Psoas muscle (tissue), 8 donors: Measurements from ENCODE around the gene PRR16. TPM values are rescaled to one million over a fixed set of nuclear protein-coding genes. Genes with fewer than 3 reads are reported as not detected.
A peak's percentile ranks its signal among the peaks of the same experiment; 100 is the strongest.

Experiments used
- ATAC-seq, 4 donors: fragments of 200-7000 bp; cut with Tn5 transposase; one replicate each; pipeline ENCODE4 v1.9.1; 2020; ENCODE audit warnings: moderate library complexity in 3 of 4, mild to moderate bottlenecking in 2 of 4
- DNase-seq, 2 donors: peaks; one replicate each; pipeline ENCODE4 v3.0.0-alpha.2; 2020
- H3K27ac ChIP-seq: fragments of 200-600 bp; one replicate; pipeline ENCODE4 v1.8.0; 2022
- H3K27me3 ChIP-seq, 3 donors: fragments of 200-600 bp in 1 of 3; one replicate each; pipeline versions ENCODE4 v1.6.1 to v1.8.0; 2013 to 2022; ENCODE audit warnings: low read length in 2 of 3, mild to moderate bottlenecking in 2 of 3, moderate library complexity in 1 of 3; ENCODE audit not compliant: insufficient read depth in 3 of 3
- H3K36me3 ChIP-seq, 2 donors: fragments of 200-600 bp in 1 of 2; one replicate each; pipeline versions ENCODE4 v1.6.1 to v1.8.0; 2013 to 2022; ENCODE audit warnings: low read depth in 1 of 2, mild to moderate bottlenecking in 1 of 2, moderate library complexity in 1 of 2; ENCODE audit not compliant: insufficient read depth in 1 of 2
- H3K4me1 ChIP-seq: fragments of 200-600 bp; one replicate; pipeline ENCODE4 v1.8.0; 2022
- H3K4me3 ChIP-seq: fragments of 200-600 bp; one replicate; pipeline ENCODE4 v1.8.0; 2022; ENCODE audit warnings: mild to moderate bottlenecking
- H3K9me3 ChIP-seq: fragments of 200-600 bp; one replicate; pipeline ENCODE4 v1.8.0; 2022
- WGBS, 3 donors: extraction: QIAGEN DNeasy Blood & Tissue Kit; methylation state at CpG; one replicate each; pipeline versions ENCODE4 v1.1.6 to v1.1.7; 2013; 5-methylcytosine and 5-hydroxymethylcytosine counted together
- intact Hi-C, 2 donors: fragments of 100-400 bp; cut with DNase I; formaldehyde crosslinking; loops; one replicate each; pipeline versions ENCODE4 v1.11.0 to v1.14.2; 2022
- polyA plus RNA-seq, 3 donors: library from polyadenylated mRNA; stranded (reverse); fragments of 200-250 nt; gene quantifications; one replicate each; pipeline ENCODE4 v1.2.3, GENCODE V29; 2013
- total RNA-seq, 4 donors: library from RNA; stranded (reverse); fragmentation: NEBNext Ultra II Directional in 2 of 4; extraction: Animal tissue kit (Norgen Biotek cat#: 25700) in 2 of 4; gene quantifications; one replicate each; pipeline versions ENCODE4 v1.2.1 to v1.2.4, GENCODE V29; 2021 to 2023
- TF ChIP-seq, protein P1 (sequence below): fragments of 200-600 bp; IDR thresholded peaks from one replicate; pipeline ENCODE4 v1.8.0; 2022; ENCODE audit warnings: antibody characterized with exemption
- donor health status: healthy with polysubstance abuse.
- donor health status: DM: no; HTN: no; CAD: no; lungs with moderate emphysema.
- donor health status: Bipolar disorder and iron deficiency.
- donor health status: healthy.
- donor health status: DM: yes; HTN: yes; CAD: no.
- donor health status: DM: no; HTN: no; CAD: no.
- donor health status: DM: no; HTN: no; CAD: no.
- donor health status: DM: yes; HTN: yes; CAD: no.

The PRR16 gene
- total and polyA plus RNA-seq, 7 donors = 1.3 to 12.1 (median 3.1) TPM

DNA sequence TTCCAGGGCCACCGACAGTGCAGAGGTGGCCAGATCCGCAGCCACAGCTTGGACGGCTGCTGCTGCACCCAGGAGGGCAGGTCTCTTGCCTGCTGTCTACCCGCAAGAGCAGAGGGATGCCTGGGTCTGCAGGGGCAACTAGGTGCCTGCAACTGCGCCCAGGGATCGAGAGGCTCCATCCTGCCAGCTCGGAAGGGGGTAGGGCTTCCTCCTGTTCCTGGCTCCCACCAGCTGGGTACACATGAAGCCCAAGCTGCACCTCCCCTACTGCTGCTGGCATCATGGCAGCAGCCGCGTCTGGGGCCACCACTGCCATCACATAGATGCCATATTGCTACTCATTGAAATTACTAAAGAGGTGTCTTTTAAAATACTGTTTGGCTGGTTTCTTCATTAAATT, 12.7 kb upstream of the PRR16 start:
- TF ChIP-seq, protein P1, sequence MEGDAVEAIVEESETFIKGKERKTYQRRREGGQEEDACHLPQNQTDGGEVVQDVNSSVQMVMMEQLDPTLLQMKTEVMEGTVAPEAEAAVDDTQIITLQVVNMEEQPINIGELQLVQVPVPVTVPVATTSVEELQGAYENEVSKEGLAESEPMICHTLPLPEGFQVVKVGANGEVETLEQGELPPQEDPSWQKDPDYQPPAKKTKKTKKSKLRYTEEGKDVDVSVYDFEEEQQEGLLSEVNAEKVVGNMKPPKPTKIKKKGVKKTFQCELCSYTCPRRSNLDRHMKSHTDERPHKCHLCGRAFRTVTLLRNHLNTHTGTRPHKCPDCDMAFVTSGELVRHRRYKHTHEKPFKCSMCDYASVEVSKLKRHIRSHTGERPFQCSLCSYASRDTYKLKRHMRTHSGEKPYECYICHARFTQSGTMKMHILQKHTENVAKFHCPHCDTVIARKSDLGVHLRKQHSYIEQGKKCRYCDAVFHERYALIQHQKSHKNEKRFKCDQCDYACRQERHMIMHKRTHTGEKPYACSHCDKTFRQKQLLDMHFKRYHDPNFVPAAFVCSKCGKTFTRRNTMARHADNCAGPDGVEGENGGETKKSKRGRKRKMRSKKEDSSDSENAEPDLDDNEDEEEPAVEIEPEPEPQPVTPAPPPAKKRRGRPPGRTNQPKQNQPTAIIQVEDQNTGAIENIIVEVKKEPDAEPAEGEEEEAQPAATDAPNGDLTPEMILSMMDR = no peak
- Histone ChIP-seq H3K4me1 (peaks cover 33% of the 10 kb centered on the region), H3K27ac (no peak overlapping the region), H3K9me3 (no peaks in the 10 kb centered on the region), H3K36me3 (no peaks in the 10 kb centered on the region), H3K27me3 (no peaks in the 10 kb centered on the region), H3K4me3 (no peak overlapping the region)
- no peak for DNase-seq
- ATAC-seq = no peak
- intact Hi-C loops = no loop called here
- 67 to 87% (median 82%) methylated on average over 9 of the region's 9 CpGs for WGBS, 3 donors

DNA sequence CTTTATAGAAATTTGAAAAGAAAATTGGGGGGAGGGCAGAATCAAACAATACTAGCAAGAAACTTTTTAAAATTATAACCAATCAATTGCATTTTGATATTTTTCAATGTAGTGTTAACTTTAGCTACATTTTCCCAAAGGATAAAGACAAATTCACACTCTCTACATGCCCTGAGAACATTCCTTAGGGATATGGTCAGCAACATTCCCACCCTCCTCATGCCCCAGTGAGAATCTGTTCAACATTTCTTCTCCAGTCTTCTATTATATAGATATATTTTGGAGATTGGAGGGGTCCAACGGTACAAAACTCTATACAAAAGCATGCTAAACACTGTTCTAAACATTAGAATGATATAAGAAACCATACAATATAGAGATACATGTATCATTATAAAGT, 11.6 kb upstream of the PRR16 start:
- intact Hi-C loops = no loop called here
- TF ChIP-seq, protein P1 = no peak
- H3K9me3 ChIP-seq = no peaks in the 10 kb centered on the region
- peaks cover 36% of the 10 kb centered on the region for H3K4me1 ChIP-seq
- no peak overlapping the region for H3K4me3 ChIP-seq
- DNase-seq = no peak
- ATAC-seq = no peak
- no peaks in the 10 kb centered on the region for H3K36me3 ChIP-seq
- no peak overlapping the region for H3K27ac ChIP-seq
- no peaks in the 10 kb centered on the region for H3K27me3 ChIP-seq
- WGBS, 3 donors = 72 to 78% (median 74%) methylated on average over 1 of the region's 1 CpG

DNA sequence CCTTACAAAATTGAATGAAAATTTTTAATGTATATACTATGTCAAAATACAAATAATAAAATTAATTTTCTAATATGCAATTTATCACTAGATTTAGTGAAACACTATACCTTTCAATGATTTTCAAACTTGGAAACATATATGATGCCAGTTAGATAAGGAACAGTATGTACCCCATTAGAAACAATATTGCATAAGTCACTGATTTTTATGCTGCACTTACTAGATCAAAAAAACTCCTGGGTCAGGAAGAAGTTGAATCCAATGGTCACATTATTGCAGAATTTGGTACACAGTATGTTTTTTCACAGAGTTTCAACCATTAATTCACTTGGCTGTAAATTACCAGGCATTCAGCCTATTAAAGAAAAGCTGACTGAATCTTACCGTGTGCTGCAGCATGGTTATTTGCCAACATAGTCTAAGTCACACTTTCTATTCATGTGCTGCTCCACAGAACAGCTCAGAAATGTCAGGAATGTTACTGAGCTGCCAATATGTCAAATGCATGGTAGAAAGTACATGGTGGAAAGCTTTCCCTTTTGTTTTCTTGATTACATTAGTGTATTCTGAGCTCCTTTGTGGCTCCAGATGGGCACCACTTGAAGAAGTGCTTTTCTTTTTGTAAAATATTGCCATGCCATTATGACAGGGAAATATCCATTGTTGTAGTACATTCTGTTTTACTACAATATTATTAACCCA, 9.9 kb upstream of the PRR16 start:
- intact Hi-C loops = no loop called here
- H3K27me3 ChIP-seq = no peaks in the 10 kb centered on the region
- ATAC-seq (peak; percentile 70 to 91 (median 82)), DNase-seq (no peak)
- H3K9me3 ChIP-seq = no peaks in the 10 kb centered on the region
- H3K4me3 ChIP-seq = no peak overlapping the region
- no peaks in the 10 kb centered on the region for H3K36me3 ChIP-seq
- H3K4me1 ChIP-seq = peaks cover 36% of the 10 kb centered on the region
- TF ChIP-seq, protein P1 = no peak
- WGBS, 3 donors = 7 to 33% (median 14%) methylated on average over 1 of the region's 1 CpG
- H3K27ac ChIP-seq = peak overlapping the region; percentile 19

DNA sequence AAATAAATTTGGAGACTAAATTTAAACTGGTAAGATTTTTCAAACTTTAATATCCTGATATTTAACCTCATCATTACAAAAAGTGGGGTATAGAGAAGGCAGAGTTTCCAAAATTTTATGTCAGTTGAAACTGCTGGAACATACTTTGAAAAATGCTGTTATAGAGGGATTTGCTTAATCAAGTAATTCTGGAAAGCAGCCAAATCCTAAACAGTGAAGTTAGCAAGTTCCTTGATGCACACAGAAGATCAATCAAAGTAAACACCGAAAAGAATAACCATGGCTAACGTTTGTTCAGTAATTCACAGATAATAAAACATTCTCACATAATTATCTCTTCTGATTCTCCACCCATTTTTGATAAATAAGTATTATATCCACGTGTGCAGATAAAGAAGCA, 8.1 kb upstream of the PRR16 start:
- intact Hi-C loops = no loop called here
- 46 to 56% (median 50%) methylated on average over 3 of the region's 3 CpGs for WGBS, 3 donors

More for the DNA sequence above, 8.1 kb upstream of the PRR16 start:
- ATAC-seq = no peak
- Histone ChIP-seq H3K4me3 (no peak overlapping the region), H3K27ac (no peak overlapping the region), H3K4me1 (peaks cover 29% of the 10 kb centered on the region), H3K9me3 (no peaks in the 10 kb centered on the region), H3K27me3 (no peaks in the 10 kb centered on the region), H3K36me3 (no peaks in the 10 kb centered on the region)
- TF ChIP-seq, protein P1 = no peak
- no peak for DNase-seq
